ENCODE data around the gene HMCN1. TPM values are rescaled to one million over a fixed set of nuclear protein-coding genes. Genes with fewer than 3 reads are reported as not detected.

Gene HMCN1
- total RNA-seq, 6 donors from 2014 or later = 15.7 to 43.3 (median 27.2) TPM

- DNase-seq = no peak
- Histone ChIP-seq H3K4me1 (peaks cover 7 to 16% (median 11%) of the 10 kb centered on the region in 4 donors), H3K27ac (peak overlapping the region; percentile 67 to 86 (median 74)), H3K27me3 (peaks cover 0 to 6% (median 0%) of the 10 kb centered on the region in 4 donors), H3K9me3 (no peaks in the 10 kb centered on the region), H3K4me3 (peak overlapping the region in 3 of 4 donors; percentile 43 to 59 (median 58)), H3K36me3 (no peaks in the 10 kb centered on the region)
- ATAC-seq (ENCODE audit: low FRiP score in 2 of 2) = no peak
- TF ChIP-seq POLR2AphosphoS5 (IDR thresholded peaks at IDR 0.05) (no peak), POLR2A (IDR thresholded peaks at IDR 0.05) (no peak), EP300 (IDR thresholded peaks at IDR 0.05) (no peak), CTCF (IDR thresholded peaks at IDR 0.05) (no peak)
- 28 to 34% methylated on average over 10 of the region's 10 CpGs for WGBS, 2 donors
Measured at GRCh38 chr1:185734929-185735700, 924 bp downstream of the HMCN1 start.

GRCh38 chr1:185735701-185736064, 1.5 kb downstream of the HMCN1 start:
- Histone ChIP-seq H3K4me3 (peak overlapping the region in 3 of 4 donors; percentile 43 to 59 (median 58)), H3K9me3 (no peaks in the 10 kb centered on the region), H3K4me1 (peaks cover 7 to 16% (median 11%) of the 10 kb centered on the region in 4 donors), H3K27me3 (peaks cover 0 to 6% (median 0%) of the 10 kb centered on the region in 4 donors), H3K27ac (peak overlapping the region; percentile 26 to 86 (median 69)), H3K36me3 (no peaks in the 10 kb centered on the region)
- ATAC-seq (ENCODE audit: low FRiP score in 2 of 2) (no peak), DNase-seq (no peak)
- WGBS, 2 donors = 20 to 25% methylated on average over 3 of the region's 3 CpGs
- no peak for TF ChIP-seq EP300 (IDR thresholded peaks at IDR 0.05)
- TF ChIP-seq POLR2A (IDR thresholded peaks at IDR 0.05) = no peak
- TF ChIP-seq CTCF (IDR thresholded peaks at IDR 0.05) = no peak
- TF ChIP-seq POLR2AphosphoS5 (IDR thresholded peaks at IDR 0.05) = no peak

GRCh38 chr1:185739967-185740366, 5.8 kb downstream of the HMCN1 start:
- H3K4me3 ChIP-seq = no peak overlapping the region
- no peaks in the 10 kb centered on the region for H3K9me3 ChIP-seq
- DNase-seq (no peak), ATAC-seq (ENCODE audit: low FRiP score in 2 of 2) (no peak)
- TF ChIP-seq POLR2A (IDR thresholded peaks at IDR 0.05) (no peak), POLR2AphosphoS5 (IDR thresholded peaks at IDR 0.05) (no peak), EP300 (IDR thresholded peaks at IDR 0.05) (no peak), CTCF (IDR thresholded peaks at IDR 0.05) (no peak)
- no peaks in the 10 kb centered on the region for H3K36me3 ChIP-seq
- no peak overlapping the region for H3K27ac ChIP-seq
- no peaks in the 10 kb centered on the region for H3K27me3 ChIP-seq
- peaks cover 0 to under 1% (median 0%) of the 10 kb centered on the region in 4 donors for H3K4me1 ChIP-seq
- 71 to 93% methylated on average over 2 of the region's 2 CpGs for WGBS, 2 donors

- no peak overlapping the region for H3K4me3 ChIP-seq
- WGBS, 2 donors = 69 to 70% methylated on average over 3 of the region's 3 CpGs
- DNase-seq (no peak), ATAC-seq (ENCODE audit: low FRiP score in 2 of 2) (peak in 1 of 2 donors; percentile 72)
- H3K36me3 ChIP-seq = no peaks in the 10 kb centered on the region
- TF ChIP-seq POLR2AphosphoS5 (IDR thresholded peaks at IDR 0.05) (no peak), CTCF (IDR thresholded peaks at IDR 0.05) (no peak), POLR2A (IDR thresholded peaks at IDR 0.05) (no peak)
- no peaks in the 10 kb centered on the region for H3K4me1 ChIP-seq
- H3K9me3 ChIP-seq = no peaks in the 10 kb centered on the region
- no peak overlapping the region for H3K27ac ChIP-seq
- H3K27me3 ChIP-seq = no peaks in the 10 kb centered on the region
Measured at GRCh38 chr1:185741551-185741950, 7.4 kb downstream of the HMCN1 start.

GRCh38 chr1:185742403-185742802, 8.2 kb downstream of the HMCN1 start:
- no peaks in the 10 kb centered on the region for H3K9me3 ChIP-seq
- H3K4me1 ChIP-seq = no peaks in the 10 kb centered on the region
- ATAC-seq (ENCODE audit: low FRiP score in 2 of 2) = no peak
- H3K4me3 ChIP-seq = no peak overlapping the region
- no peaks in the 10 kb centered on the region for H3K36me3 ChIP-seq
- no peak for DNase-seq
- H3K27ac ChIP-seq = no peak overlapping the region
- no peak for TF ChIP-seq CTCF (IDR thresholded peaks at IDR 0.05)
- no peak for TF ChIP-seq POLR2AphosphoS5 (IDR thresholded peaks at IDR 0.05)
- no peak for TF ChIP-seq POLR2A (IDR thresholded peaks at IDR 0.05)
- no peak for TF ChIP-seq EP300 (IDR thresholded peaks at IDR 0.05)
- H3K27me3 ChIP-seq = no peaks in the 10 kb centered on the region

All from upper lobe of left lung (tissue), 6 donors.